Panc1 (cell line): ENCODE measurements around the gene EMILIN3. TPM values are rescaled to one million over a fixed set of nuclear protein-coding genes. Genes with fewer than 3 reads are reported as not detected.

Source experiments
- ATAC-seq: fragments of 200-7000 bp; cut with Tn5 transposase; 2 replicates; pipeline ENCODE4 v1.9.1; 2020; ENCODE audit warnings: mild to moderate bottlenecking, moderate library complexity
- BruUV-seq: library from RNA; stranded (reverse); fragments of 400-500 nt; replicated peaks from 2 replicates; lab custom pipeline; 2021; lab: Mats Ljungman, UMichigan
- CTCF ChIA-PET: fragments of 300-600 bp; sonication (Branson Sonifier 250); formaldehyde crosslinking; loops from one replicate; lab custom pipeline; 2022; ENCODE audit warnings: antibody characterized with exemption; lab: Charles Lee
- POLR2A ChIA-PET: fragments of 300-600 bp; sonication (Branson Sonifier 250); formaldehyde crosslinking; loops from one replicate; lab custom pipeline; 2022; ENCODE audit warnings: antibody characterized with exemption; lab: Charles Lee
- DNase-seq: peaks from one replicate; pipeline ENCODE4 v3.0.0-alpha.2; 2010; ENCODE audit warnings: low read depth, low spot score
- H3K27ac ChIP-seq: 2 replicates; pipeline ENCODE4 v1.5.1; 2011; ENCODE audit warnings: mild to moderate bottlenecking, low read length, inconsistent platforms
- H3K27me3 ChIP-seq: fragments of 200-500 bp; sonication (Bioruptor generic); 2 replicates; pipeline ENCODE4 v1.6.0; 2014; ENCODE audit warnings: low read length, inconsistent platforms; ENCODE audit not compliant: control insufficient read depth, insufficient read depth
- H3K36me3 ChIP-seq: fragments of 200-500 bp; sonication (Bioruptor generic); 2 replicates; pipeline ENCODE4 v1.5.1; 2014; ENCODE audit warnings: inconsistent platforms, mild to moderate bottlenecking, low read length, moderate library complexity; ENCODE audit not compliant: control insufficient read depth, insufficient read depth
- H3K4me1 ChIP-seq: 2 replicates; pipeline ENCODE4 v1.5.1; 2011; ENCODE audit warnings: inconsistent platforms, mild to moderate bottlenecking, low read length, moderate library complexity; ENCODE audit not compliant: control insufficient read depth, insufficient read depth
- H3K4me3 ChIP-seq, 2 experiments: 2 replicates each; pipeline ENCODE4 v1.5.1; 2011 to 2012; ENCODE audit warnings: low read depth in 2 of 2, low read length in 2 of 2, mild to moderate bottlenecking in 2 of 2, inconsistent platforms in 1 of 2, moderate library complexity in 1 of 2
- H3K9me3 ChIP-seq: fragments of 200-500 bp; sonication (Bioruptor generic); 2 replicates; pipeline ENCODE4 v1.5.1; 2014; ENCODE audit warnings: low read depth, mild to moderate bottlenecking, inconsistent platforms, low read length, moderate library complexity; ENCODE audit not compliant: control insufficient read depth, insufficient read depth
- CTCF ChIP-seq: fragments of 450-650 bp; IDR thresholded peaks from 2 replicates; pipeline ENCODE4 v1.5.1; 2017; ENCODE audit warnings: mild to moderate bottlenecking
- POLR2AphosphoS5 ChIP-seq: IDR thresholded peaks from 2 replicates; pipeline ENCODE4 v1.6.1; 2012; ENCODE audit warnings: mild to moderate bottlenecking, low read depth, low read length, moderate library complexity
- REST ChIP-seq, 2 experiments: IDR thresholded peaks; 2 replicates each; pipeline ENCODE4 v1.6.1; 2011 to 2012; ENCODE audit warnings: low read depth in 2 of 2, control low read depth in 1 of 2, low read length in 1 of 2, mild to moderate bottlenecking in 1 of 2, moderate library complexity in 1 of 2; ENCODE audit not compliant: insufficient read depth in 1 of 2
- SIN3A ChIP-seq: IDR thresholded peaks from 2 replicates; pipeline ENCODE4 v1.6.1; 2012; ENCODE audit warnings: low read depth, mild to moderate bottlenecking, low read length, moderate library complexity, borderline replicate concordance; ENCODE audit not compliant: insufficient read depth
- TCF7L2 ChIP-seq: IDR thresholded peaks from 2 replicates; pipeline ENCODE4 v1.6.1; 2011; ENCODE audit warnings: mild to moderate bottlenecking, low read depth, low read length, inconsistent platforms
- in situ Hi-C: cut with HindIII; loops from 2 replicates; pipeline ENCODE4 v1.10.0; 2016; ENCODE audit warnings: low sequenced_read_pairs, low pct_unique_long_range_greater_than_20kb
- intact Hi-C: fragments of 100-400 bp; cut with micrococcal nuclease; formaldehyde crosslinking; loops from one replicate; pipeline ENCODE4 v1.10.0; 2022; ENCODE audit not compliant: unreplicated experiment
- total RNA-seq: library from RNA; stranded (reverse); gene quantifications from one replicate; pipeline ENCODE4 v1.2.1, GENCODE V29; 2021; ENCODE audit not compliant: unreplicated experiment

Gene EMILIN3
- total RNA-seq, 1 experiment from 2014 or later, result 0.54 TPM

- no peak for ATAC-seq
- Histone ChIP-seq H3K27ac (no peak overlapping the region), H3K27me3 (peaks cover 6% of the 10 kb centered on the region; the same call in 1 of the 2 replicates), H3K4me3 (no peak overlapping the region), H3K9me3 (no peaks in the 10 kb centered on the region), H3K36me3 (no peaks in the 10 kb centered on the region), H3K4me1 (no peaks in the 10 kb centered on the region)
- in situ Hi-C loops (no loop called here), intact Hi-C loops (no loop called here)
- ChIA-PET CTCF (no interaction called here), POLR2A (no interaction called here)
- TF ChIP-seq REST (IDR thresholded peaks at IDR 0.05; ENCODE audit: insufficient read depth in 1 of 2, low read depth in 2 of 2, low read length in 1 of 2) (no peak), CTCF (no peak)
- BruUV-seq, result no TSS peak
- DNase-seq, result no peak
These were observed 9.7 kb upstream of the EMILIN3 start for GRCh38 chr20:41376349-41376748.

DNA sequence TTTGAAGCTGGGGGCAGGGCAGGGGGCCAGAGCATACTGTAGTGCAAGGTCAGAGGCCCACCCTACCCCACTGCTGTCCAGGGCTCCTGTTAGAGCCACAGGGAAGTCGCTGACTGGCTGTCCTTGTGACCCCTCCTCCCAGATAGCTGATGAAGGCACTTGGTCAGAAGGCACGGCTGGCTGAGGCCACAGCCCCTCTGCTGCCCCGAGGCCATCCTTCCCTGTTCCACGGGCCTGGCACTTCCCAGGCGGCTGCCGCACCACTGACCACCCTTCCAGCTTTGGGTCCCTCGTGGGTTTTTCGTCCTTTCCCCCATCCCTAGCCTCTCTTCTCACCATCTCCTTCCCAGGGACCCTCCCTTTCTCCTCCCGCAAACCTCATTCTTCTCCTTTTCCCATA is 9.2 kb upstream of the EMILIN3 start:
- TF ChIP-seq REST (IDR thresholded peaks at IDR 0.05; ENCODE audit: insufficient read depth in 1 of 2, low read depth in 2 of 2, low read length in 1 of 2) (no peak), CTCF (no peak), SIN3A (no peak), TCF7L2 (no peak), POLR2AphosphoS5 (no peak)
- ATAC-seq (no peak), DNase-seq (no peak)
- intact Hi-C loops (no loop called here), in situ Hi-C loops (no loop called here)
- ChIA-PET CTCF (no interaction called here), POLR2A (no interaction called here)
- Histone ChIP-seq H3K4me3 (no peak overlapping the region), H3K27ac (no peak overlapping the region), H3K9me3 (no peaks in the 10 kb centered on the region), H3K36me3 (no peaks in the 10 kb centered on the region), H3K4me1 (no peaks in the 10 kb centered on the region), H3K27me3 (peaks cover 6% of the 10 kb centered on the region; the same call in 1 of the 2 replicates)
- no TSS peak for BruUV-seq
